Measurements from ENCODE around the gene SLC29A2. TPM values are rescaled to one million over a fixed set of nuclear protein-coding genes. Genes with fewer than 3 reads are reported as not detected.

SLC29A2 gene
- polyA plus RNA-seq, 1 of the 3 experiments (the other 2 are of a cell fraction): 3.2 TPM

- TF ChIP-seq CTCF (IDR thresholded peaks at IDR 0.05) (no peak), GATA2 (CRISPR knock-in tag; IDR thresholded peaks at IDR 0.05) (no peak)
- TF ChIP-seq, protein P1, sequence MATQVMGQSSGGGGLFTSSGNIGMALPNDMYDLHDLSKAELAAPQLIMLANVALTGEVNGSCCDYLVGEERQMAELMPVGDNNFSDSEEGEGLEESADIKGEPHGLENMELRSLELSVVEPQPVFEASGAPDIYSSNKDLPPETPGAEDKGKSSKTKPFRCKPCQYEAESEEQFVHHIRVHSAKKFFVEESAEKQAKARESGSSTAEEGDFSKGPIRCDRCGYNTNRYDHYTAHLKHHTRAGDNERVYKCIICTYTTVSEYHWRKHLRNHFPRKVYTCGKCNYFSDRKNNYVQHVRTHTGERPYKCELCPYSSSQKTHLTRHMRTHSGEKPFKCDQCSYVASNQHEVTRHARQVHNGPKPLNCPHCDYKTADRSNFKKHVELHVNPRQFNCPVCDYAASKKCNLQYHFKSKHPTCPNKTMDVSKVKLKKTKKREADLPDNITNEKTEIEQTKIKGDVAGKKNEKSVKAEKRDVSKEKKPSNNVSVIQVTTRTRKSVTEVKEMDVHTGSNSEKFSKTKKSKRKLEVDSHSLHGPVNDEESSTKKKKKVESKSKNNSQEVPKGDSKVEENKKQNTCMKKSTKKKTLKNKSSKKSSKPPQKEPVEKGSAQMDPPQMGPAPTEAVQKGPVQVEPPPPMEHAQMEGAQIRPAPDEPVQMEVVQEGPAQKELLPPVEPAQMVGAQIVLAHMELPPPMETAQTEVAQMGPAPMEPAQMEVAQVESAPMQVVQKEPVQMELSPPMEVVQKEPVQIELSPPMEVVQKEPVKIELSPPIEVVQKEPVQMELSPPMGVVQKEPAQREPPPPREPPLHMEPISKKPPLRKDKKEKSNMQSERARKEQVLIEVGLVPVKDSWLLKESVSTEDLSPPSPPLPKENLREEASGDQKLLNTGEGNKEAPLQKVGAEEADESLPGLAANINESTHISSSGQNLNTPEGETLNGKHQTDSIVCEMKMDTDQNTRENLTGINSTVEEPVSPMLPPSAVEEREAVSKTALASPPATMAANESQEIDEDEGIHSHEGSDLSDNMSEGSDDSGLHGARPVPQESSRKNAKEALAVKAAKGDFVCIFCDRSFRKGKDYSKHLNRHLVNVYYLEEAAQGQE (IDR thresholded peaks at IDR 0.05; ENCODE audit: low read depth, low read length): no peak
Measured at GRCh38 chr11:66341502-66342126, 29.9 kb downstream of the SLC29A2 start (continued).

- CTCF ChIA-PET: interaction anchor here (5.4 kb wide), 1 partner anchor 29 kb away, joined by 74 read pairs; no protein-coding TSS in a partner anchor
- H3K79me2 ChIP-seq (ENCODE audit: insufficient read depth): peaks cover 28% of the 10 kb centered on the region
- no peak for TF ChIP-seq SIN3A (IDR thresholded peaks at IDR 0.05; ENCODE audit: borderline replicate concordance, low read depth, low read length)
- no peak for TF ChIP-seq FOXJ3 (CRISPR knock-in tag; IDR thresholded peaks at IDR 0.05)
- TF ChIP-seq TAF1 (IDR thresholded peaks at IDR 0.05; ENCODE audit: borderline replicate concordance, low read depth, low read length): no peak
- no peak for TF ChIP-seq FOSL2 (IDR thresholded peaks at IDR 0.05; ENCODE audit: borderline replicate concordance, low read depth)
- TF ChIP-seq ELF1 (IDR thresholded peaks at IDR 0.05): no peak
- no peak for TF ChIP-seq GATA2 (CRISPR knock-in tag; IDR thresholded peaks at IDR 0.05)
- no peak for TF ChIP-seq ZBTB33 (IDR thresholded peaks at IDR 0.05; ENCODE audit: borderline replicate concordance, low read depth)
- no peak for TF ChIP-seq JUND (IDR thresholded peaks at IDR 0.05)
- TF ChIP-seq RFX5 (IDR thresholded peaks at IDR 0.05; ENCODE audit: low read length): no peak
- TF ChIP-seq EP300 (IDR thresholded peaks at IDR 0.05; ENCODE audit: borderline replicate concordance in 1 of 2, low read depth in 1 of 2, low read length in 1 of 2): no peak
- no peak for TF ChIP-seq RAD21 (IDR thresholded peaks at IDR 0.05; ENCODE audit: low read length)
- TF ChIP-seq, protein P2, sequence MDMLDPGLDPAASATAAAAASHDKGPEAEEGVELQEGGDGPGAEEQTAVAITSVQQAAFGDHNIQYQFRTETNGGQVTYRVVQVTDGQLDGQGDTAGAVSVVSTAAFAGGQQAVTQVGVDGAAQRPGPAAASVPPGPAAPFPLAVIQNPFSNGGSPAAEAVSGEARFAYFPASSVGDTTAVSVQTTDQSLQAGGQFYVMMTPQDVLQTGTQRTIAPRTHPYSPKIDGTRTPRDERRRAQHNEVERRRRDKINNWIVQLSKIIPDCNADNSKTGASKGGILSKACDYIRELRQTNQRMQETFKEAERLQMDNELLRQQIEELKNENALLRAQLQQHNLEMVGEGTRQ (IDR thresholded peaks at IDR 0.05; ENCODE audit: borderline replicate concordance, low read depth, low read length): no peak
- no peaks in the 10 kb centered on the region for H3K27me3 ChIP-seq (ENCODE audit: insufficient read depth)
- POLR2A ChIA-PET: no interaction called here
- H3K9me2 ChIP-seq: no peaks in the 10 kb centered on the region
- no peak overlapping the region for H3K4me3 ChIP-seq (ENCODE audit: low read depth in 2 of 2, low read length in 1 of 2)
- no peak overlapping the region for H2AFZ ChIP-seq (ENCODE audit: low read depth)
- WGBS (ENCODE audit: low lambda C conversion rate): 92% methylated on average over 24 of the region's 28 CpGs
- no peaks in the 10 kb centered on the region for H3K9me3 ChIP-seq
- H3K36me3 ChIP-seq (replicated peaks in 1 of 2; ENCODE audit: control insufficient read depth in 1 of 2, insufficient read depth in 2 of 2, low read length in 1 of 2): peaks cover 7 to 36% of the 10 kb centered on the region in 2 experiments
- no peaks in the 10 kb centered on the region for H4K20me1 ChIP-seq (ENCODE audit: insufficient read depth)
- peaks cover 33 to 50% of the 10 kb centered on the region in 2 experiments for H3K4me1 ChIP-seq (ENCODE audit: control insufficient read depth in 1 of 2, insufficient read depth in 2 of 2, low read depth in 1 of 2, low read length in 1 of 2)
- peaks cover 17% of the 10 kb centered on the region for H3F3A ChIP-seq (replicated peaks; ENCODE audit: insufficient read depth)
- H3K27ac ChIP-seq (ENCODE audit: low read depth in 2 of 2, low read length in 1 of 2): no peak overlapping the region
- no peak overlapping the region for H3K9ac ChIP-seq
- DNase-seq: peak; percentile 1
- no peak overlapping the region for H3K4me2 ChIP-seq
Measured at GRCh38 chr11:66340596-66341501, 30.7 kb downstream of the SLC29A2 start.

Data from SK-N-SH (cell line).